HuH-7 (cell line): Measurements from ENCODE around the gene TMEM59L.
"Not testable (repeated sequence)": the region's sequence is repeated elsewhere in the genome, so short reads cannot be mapped to it uniquely, and the experiment has no call there.

Experiments
- DNase-seq: peaks from one replicate; pipeline ENCODE4 v3.0.0; 2011; ENCODE audit warnings: low spot score

TMEM59L gene

DNA sequence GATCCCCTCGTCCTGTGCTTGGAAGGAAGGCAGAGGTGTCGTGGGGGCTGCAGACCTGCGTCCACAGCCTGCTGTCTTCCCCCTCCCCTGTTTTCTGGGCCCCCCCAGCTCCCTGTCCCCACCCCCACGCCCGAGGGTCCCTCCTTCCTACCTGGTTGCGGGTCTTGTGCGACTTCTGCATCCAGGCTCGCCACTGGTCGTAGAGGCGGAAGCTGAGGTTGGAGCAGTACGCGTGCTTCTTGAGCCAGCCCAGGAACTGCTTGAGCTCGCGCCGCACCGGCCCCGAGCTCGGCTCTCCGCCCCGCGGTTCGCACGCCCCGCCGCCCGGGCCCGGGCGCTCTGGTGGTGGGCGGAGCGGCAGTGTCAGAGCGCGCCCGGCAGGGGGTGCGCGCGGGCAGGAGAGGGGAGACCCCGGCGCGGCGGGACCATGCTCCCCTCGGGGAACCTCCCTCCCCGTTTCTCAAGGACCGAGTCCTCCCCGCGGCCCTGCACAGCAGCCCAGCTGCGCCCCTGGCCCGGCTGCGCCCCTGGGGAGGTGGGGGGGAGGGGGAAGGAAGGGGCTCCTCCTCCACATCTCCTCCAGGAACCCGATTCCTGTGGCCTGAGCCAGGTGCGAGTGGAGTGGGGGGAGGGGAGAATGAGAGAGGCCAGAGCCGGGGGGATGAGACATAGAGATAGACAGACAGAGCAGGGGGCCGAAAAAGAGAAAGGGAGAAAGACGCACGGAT, 18.4 kb upstream of the TMEM59L start:
- DNase-seq: peak; percentile 87

DNA sequence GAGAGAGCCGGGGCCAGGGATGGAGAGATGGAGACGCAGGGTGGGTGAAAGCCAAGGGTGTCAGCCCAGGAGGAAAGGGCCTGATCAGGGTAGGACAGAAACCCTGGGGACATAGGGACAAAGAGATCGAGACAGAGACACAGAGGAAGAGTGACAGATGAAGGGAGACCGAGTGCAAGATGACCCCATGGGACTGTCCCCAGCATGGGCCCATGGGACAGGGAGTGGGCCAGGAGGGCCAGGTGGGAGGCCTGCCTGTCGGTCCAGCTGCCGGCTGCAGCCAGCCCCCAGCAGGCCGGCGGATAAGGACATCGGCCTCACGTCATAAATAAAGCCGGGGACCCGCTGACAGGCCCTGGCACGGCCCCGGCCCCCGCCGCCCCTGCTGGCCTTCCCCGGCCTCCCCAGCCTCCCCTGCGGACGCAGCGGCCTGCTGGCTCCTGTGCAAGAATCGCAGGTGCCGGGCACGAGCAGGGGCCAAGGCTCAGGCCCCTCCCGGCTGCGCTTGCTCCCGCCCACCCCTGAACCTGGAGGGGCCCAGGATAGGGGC, 17.8 kb upstream of the TMEM59L start:
- no peak for DNase-seq

DNA sequence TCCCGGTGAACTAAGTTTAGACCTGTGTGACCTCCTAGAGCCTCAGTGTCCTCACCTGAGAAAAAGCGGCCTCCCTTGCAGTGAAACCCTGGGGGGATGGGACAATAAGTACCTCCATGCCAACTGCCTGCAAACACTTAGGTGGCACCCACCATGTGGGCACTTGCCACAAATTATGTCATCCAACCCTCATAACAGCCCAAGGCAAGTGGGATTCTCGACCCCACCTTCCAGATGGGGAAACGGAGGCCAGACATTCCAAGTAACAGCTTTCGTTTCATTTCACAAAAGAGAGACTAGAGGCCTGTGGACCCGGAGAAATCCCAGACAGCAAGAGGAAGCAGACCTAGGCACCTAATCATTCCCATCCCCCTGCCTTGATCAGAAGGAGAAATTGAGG, 17.2 kb upstream of the TMEM59L start:
- DNase-seq: no peak

GRCh38 chr19:18596752-18597157, 15.9 kb upstream of the TMEM59L start:
- no peak for DNase-seq

GRCh38 chr19:18597809-18598660, 14.6 kb upstream of the TMEM59L start:
- DNase-seq: no peak

DNA sequence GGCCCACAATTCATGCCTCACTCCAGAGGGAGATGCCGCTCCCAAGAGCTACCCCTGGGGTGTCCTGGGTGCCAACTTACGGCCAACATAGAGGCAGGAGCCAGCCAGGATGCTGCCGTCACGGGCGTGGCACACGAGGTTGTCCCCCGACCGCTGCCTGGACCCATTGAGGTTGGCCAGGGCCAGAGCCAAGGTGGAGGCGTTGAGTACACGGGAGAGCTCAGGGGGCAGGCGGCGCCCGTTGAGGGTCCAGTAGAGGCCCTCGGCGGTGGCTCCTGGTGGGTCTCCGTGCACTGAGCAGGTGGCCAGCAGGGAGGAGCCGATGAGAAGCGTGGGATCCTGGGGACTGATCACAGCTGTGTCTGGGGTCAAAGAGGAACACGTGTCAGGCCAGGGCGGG, 13.2 kb upstream of the TMEM59L start:
- DNase-seq: no peak

- DNase-seq: not testable (repeated sequence)
Measured at GRCh38 chr19:18600692-18601397, 11.8 kb upstream of the TMEM59L start.

GRCh38 chr19:18601875-18602274, 10.8 kb upstream of the TMEM59L start:
- DNase-seq: no peak

- DNase-seq: no peak
Measured at GRCh38 chr19:18603255-18603957, 9.3 kb upstream of the TMEM59L start.

DNA sequence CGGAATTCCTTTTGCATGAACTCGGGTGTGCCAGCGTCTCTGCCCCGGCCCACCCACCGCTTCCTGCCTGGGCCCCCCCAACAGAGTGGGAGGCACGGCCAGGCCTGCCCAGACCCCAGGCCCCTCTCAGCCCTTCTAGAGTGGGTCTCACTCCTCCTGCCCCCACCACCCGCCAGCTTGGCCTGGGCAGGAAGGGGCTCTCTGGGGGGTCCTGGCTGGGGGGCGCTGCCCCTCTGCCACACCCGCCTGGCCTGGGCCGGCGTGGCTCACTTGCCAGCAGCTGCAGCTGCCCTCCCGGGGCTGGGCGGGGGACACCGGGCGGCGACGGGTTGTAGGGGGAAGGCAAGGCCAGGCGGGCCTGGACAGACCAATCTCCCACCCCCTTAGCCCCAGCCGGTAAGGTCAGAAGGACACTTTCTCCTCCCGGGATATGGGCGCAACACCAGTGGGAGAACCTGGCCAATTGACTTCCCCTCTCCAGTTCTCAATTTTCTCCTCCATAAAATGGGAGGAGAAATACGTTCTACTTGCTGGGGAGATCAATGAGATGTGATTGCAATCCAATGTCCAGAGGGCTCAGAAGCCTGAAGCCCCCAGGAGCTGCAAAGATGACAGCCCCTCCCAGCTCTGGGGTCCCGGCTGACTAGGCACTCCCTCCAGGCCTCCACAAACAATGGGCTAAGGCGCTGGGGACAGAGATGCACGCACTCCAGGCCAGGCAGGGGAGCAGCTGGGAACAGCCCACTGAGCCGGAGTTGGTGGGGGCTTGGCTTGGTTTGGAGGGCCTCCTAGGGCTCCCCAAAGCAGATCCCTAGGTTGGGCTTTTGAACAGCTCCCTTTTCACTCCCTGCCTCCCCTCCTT, 8.5 kb upstream of the TMEM59L start:
- DNase-seq: no peak

DNA sequence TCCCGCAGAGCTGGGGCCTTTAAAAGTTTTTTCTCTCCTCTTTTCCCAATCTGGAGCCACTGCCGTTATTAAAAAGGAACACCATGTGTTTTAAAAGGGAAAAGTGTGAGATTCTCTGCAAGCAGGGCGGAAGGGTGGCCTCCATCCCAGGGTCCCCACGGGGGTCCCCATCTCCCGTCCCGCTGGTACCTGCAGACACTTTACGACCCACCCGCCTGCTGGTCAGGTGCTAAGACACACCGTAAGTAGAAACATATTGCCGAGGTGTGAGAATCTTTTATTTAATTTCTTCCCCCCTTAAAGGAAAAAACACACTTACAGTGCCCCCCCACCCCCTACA, 7.9 kb upstream of the TMEM59L start:
- no peak for DNase-seq

DNA sequence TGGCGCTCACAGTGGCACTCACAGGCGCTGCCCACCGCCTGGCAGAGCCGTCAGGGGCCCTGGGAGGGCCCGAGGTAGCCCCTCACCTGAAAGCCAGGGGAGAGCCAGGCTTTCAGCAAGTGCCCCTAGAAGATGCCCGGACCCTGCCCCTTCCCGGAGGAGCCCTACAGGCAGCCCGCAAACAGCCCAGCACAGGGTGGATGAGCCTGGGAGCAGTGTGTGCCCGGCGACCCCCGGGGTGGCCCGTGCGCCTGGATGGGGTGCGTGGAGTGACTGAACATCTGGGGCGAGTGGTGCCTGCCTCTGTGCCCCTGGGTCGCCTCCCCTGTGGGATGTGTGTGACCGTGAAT, 7.5 kb upstream of the TMEM59L start:
- no peak for DNase-seq

DNA sequence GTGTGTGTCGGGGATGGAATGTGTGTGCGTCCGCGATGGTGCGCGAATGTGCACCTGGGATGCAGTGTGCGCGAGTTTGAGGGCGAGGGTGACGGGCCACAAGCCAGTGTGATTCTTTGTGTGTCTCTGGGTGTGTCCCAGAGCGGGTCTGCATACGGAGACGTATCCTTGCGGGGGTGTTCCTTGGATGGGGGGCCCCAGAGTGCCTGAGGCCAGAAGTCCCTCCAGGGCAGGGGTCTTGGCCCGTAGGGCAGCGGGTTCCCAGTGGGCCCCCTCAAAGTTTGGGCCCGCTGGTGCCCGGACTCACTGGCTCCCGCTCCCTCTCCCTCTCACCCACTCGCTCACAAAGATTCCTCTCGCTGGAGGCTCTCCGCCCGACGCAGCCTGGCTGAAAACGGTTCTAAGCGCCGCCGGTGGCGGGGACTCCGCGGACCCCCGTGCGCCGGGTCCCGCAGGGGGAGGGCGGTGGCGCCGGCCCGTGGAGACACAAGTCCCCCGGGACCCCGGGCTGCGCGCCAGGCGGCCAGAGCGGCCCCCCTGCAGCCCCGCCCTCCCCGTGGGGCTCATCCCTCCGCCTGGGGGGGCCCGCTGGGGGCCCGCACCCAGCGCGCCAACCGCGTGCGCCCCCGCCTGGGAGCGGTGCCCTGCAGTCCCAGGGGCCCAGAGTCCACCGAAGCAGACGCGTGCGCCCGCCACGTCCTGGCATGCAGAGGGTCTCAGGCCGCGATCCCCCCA, 7.0 kb upstream of the TMEM59L start:
- no peak for DNase-seq

- no peak for DNase-seq
Measured at GRCh38 chr19:18606281-18607225, 6.1 kb upstream of the TMEM59L start, which contains the start of gene CRLF1. Gene CRLF1 (minus strand): TSS chr19:18606799. CDS start chr19:18606656, 143 bp downstream.

GRCh38 chr19:18607226-18608101, 5.2 kb upstream of the TMEM59L start:
- no peak for DNase-seq

DNA sequence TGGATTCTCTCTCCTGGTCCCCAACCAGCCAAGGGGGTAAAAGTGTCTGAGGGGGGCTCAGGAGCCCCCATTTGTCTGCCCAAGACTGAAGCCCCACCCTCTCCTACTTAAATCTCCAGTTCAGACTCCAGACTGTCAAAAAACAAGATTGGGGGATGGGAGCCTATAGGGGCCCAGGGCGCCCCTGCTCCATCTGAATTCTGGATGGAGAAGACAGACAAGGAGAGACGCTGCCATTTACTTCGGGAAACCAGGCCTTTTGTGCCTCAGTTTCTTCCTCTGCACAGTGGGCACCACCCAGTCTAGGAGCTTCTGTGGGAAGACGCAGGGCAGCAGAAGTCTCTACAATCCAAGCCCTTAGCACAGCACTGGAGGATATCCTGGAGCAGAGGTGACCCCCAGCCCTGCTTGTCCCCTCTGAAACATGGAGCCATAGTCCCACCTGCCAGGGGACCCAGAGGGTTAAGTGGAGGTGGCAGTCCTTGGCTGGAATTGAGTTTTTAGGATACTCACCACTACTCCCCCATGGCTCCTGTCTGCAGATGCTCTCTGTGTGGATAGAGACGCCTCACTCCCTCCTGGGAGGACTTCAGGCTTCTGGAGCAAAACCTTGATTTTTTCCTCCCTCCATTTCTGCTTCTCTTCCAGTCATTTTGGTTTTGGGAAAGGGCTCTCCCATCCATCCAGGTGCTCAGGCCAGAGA, 4.4 kb upstream of the TMEM59L start:
- DNase-seq: no peak
